Mammary epithelial cell (primary cell): ENCODE results near the gene PDCD7.

Experiments
- CTCF ChIP-seq, 2 donors: IDR thresholded peaks in 1 of 2; conservative IDR thresholded peaks in 1 of 2; 2 replicates each; pipeline ENCODE4 v1.5.1; 2011 to 2012; ENCODE audit warnings: inconsistent platforms in 2 of 2, low read length in 2 of 2, mild to moderate bottlenecking in 2 of 2, control low read depth in 1 of 2, low read depth in 1 of 2; ENCODE audit not compliant: insufficient read depth in 1 of 2; ENCODE audit errors: extremely low read depth in 1 of 2
- EZH2 ChIP-seq: IDR thresholded peaks from 2 replicates; pipeline ENCODE4 v1.6.1; 2012; ENCODE audit warnings: low read length, inconsistent platforms, borderline replicate concordance

- TF ChIP-seq CTCF (conservative IDR thresholded peaks at IDR 0.05 in 1 of 2, IDR thresholded peaks at IDR 0.05 in 1 of 2; ENCODE audit: extremely low read depth in 1 of 2, insufficient read depth in 1 of 2, low read depth in 1 of 2, low read length in 2 of 2) (no peak), EZH2 (no peak)
These were observed at the start of gene PDCD7 for GRCh38 chr15:65133548-65134200.
